ENCODE data around the gene PFKP.

The PFKP gene

DNA sequence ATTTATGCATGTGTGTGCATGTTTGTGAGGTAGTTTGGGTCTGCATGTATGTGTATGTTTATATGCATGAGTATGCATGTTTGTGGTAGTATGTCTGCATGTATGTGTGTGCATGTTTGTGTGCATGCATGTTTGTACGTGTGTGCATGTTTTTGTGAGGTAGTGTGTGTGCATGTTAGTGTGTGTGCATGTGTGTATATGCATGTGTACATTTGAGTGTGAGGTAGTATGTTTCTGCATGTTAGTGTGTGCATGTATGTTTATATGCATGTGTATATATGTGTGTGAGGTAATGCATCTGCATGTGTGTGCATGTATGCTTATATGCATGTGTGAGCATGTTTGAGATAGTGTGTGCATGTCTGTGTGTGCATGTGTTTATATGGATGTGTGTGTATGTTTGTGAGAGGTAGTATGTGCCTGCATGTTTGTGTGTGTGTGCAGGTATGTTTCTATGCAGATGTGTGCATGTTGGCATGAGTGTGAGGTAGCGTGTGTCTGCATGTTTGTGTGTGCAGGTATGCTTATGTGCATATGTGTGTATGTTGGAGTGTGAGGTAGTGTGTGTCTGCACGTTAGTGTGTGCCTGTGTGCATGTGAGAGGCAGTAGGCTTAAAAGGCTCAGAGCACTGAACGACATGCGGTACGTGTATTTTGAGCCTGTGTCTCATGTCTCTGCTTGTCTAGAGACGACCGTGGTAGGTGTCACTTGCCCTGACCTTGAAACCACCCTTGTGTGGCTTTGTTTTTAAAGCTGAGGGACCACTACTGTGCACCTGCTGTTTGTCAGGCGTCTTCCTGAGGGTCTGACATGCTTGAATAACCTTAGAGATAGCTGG lies 43.7 kb downstream of the PFKP start:
- no peaks in the 10 kb centered on the region for H4K20me1 ChIP-seq (ENCODE audit: insufficient read depth, low read length, poor library complexity, severe bottlenecking)

DNA sequence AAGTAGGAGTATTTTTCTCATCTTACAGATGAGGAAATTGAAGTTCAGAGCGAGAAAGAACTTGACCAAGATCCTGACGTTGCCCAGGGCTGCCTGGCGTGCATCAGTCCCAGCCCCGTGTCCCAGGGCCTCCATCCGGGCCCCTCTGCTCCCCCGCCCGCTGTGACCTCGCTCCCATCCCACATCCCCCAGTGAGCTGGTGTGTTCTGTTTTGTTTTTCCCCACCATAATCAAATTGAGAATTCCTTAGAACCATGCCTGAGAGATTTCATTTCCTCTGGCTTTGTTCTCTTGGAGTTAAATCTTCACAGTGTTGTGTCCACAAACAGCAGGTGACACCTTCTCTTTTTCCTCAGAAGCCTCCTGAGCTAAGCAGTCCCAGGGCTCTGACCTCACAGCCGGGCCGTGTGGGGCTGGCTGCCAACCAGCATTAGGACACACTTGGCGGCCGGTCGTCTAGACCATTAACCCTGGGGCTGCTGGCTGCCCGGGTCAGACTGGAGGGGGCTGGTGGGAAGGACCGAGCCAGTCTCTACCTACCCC lies 44.3 kb downstream of the PFKP start:
- no peaks in the 10 kb centered on the region for H3K27me3 ChIP-seq (ENCODE audit: insufficient read depth, low read length, poor library complexity, severe bottlenecking)

More for the DNA sequence above, 43.7 kb downstream of the PFKP start:
- H3K4me2 ChIP-seq (ENCODE audit: low read depth, low read length, poor library complexity, severe bottlenecking): no peak overlapping the region
- H3F3A ChIP-seq (ENCODE audit: low read depth): no peaks in the 10 kb centered on the region
- no peak overlapping the region for H3K9ac ChIP-seq (ENCODE audit: low read depth, low read length, poor library complexity, severe bottlenecking)
- H3K36me3 ChIP-seq (ENCODE audit: insufficient read depth, low read length): peaks cover 87% of the 10 kb centered on the region
- no peaks in the 10 kb centered on the region for H3K79me2 ChIP-seq (ENCODE audit: insufficient read depth, low read length)
- no peaks in the 10 kb centered on the region for H3K4me1 ChIP-seq (ENCODE audit: insufficient read depth, low read length, poor library complexity, severe bottlenecking)
- H3K9me3 ChIP-seq (ENCODE audit: insufficient read depth, low read depth, low read length): no peaks in the 10 kb centered on the region
- no peak for TF ChIP-seq EZH2phosphoT487 (IDR thresholded peaks at IDR 0.05; ENCODE audit: borderline replicate concordance)
- TF ChIP-seq, protein P1, sequence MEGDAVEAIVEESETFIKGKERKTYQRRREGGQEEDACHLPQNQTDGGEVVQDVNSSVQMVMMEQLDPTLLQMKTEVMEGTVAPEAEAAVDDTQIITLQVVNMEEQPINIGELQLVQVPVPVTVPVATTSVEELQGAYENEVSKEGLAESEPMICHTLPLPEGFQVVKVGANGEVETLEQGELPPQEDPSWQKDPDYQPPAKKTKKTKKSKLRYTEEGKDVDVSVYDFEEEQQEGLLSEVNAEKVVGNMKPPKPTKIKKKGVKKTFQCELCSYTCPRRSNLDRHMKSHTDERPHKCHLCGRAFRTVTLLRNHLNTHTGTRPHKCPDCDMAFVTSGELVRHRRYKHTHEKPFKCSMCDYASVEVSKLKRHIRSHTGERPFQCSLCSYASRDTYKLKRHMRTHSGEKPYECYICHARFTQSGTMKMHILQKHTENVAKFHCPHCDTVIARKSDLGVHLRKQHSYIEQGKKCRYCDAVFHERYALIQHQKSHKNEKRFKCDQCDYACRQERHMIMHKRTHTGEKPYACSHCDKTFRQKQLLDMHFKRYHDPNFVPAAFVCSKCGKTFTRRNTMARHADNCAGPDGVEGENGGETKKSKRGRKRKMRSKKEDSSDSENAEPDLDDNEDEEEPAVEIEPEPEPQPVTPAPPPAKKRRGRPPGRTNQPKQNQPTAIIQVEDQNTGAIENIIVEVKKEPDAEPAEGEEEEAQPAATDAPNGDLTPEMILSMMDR (conservative IDR thresholded peaks at IDR 0.05; ENCODE audit: low read length): no peak
- no peak overlapping the region for H3K4me3 ChIP-seq (ENCODE audit: low read length, poor library complexity, severe bottlenecking)
- no peaks in the 10 kb centered on the region for H3K27me3 ChIP-seq (ENCODE audit: insufficient read depth, low read length, poor library complexity, severe bottlenecking)
- H3K9me2 ChIP-seq (replicated peaks; ENCODE audit: low read depth, low read length): no peaks in the 10 kb centered on the region
- H2AFZ ChIP-seq (ENCODE audit: low read length): no peak overlapping the region

DNA sequence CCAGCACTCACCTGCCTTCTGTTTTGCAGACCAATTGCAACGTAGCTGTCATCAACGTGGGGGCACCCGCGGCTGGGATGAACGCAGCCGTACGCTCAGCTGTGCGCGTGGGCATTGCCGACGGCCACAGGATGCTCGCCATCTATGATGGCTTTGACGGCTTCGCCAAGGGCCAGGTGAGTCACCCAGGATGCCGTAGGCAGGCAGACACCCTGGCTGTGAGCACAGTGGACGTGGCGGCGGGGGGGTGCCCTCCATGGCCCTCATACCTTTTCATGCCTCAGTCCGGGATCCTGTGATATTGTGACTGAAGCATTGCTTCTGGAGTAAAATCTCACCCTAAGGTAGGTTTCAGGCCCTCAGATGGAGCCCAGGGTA lies 46.0 kb downstream of the PFKP start:
- Histone ChIP-seq H2AFZ (ENCODE audit: low read length) (no peak overlapping the region), H3K27me3 (ENCODE audit: insufficient read depth, low read length, poor library complexity, severe bottlenecking) (no peaks in the 10 kb centered on the region), H3K9ac (ENCODE audit: low read depth, low read length, poor library complexity, severe bottlenecking) (no peak overlapping the region), H3K9me3 (ENCODE audit: insufficient read depth, low read depth, low read length) (no peaks in the 10 kb centered on the region), H3K9me2 (replicated peaks; ENCODE audit: low read depth, low read length) (no peaks in the 10 kb centered on the region), H3K4me2 (ENCODE audit: low read depth, low read length, poor library complexity, severe bottlenecking) (no peak overlapping the region), H3F3A (ENCODE audit: low read depth) (no peaks in the 10 kb centered on the region), H3K4me3 (ENCODE audit: low read length, poor library complexity, severe bottlenecking) (no peak overlapping the region), H3K4me1 (ENCODE audit: insufficient read depth, low read length, poor library complexity, severe bottlenecking) (no peaks in the 10 kb centered on the region), H4K20me1 (ENCODE audit: insufficient read depth, low read length, poor library complexity, severe bottlenecking) (no peaks in the 10 kb centered on the region), H3K36me3 (ENCODE audit: insufficient read depth, low read length) (peaks cover 91% of the 10 kb centered on the region), H3K79me2 (ENCODE audit: insufficient read depth, low read length) (no peaks in the 10 kb centered on the region)
- TF ChIP-seq, protein P1 (conservative IDR thresholded peaks at IDR 0.05; ENCODE audit: low read length): no peak

More for the DNA sequence above, 44.3 kb downstream of the PFKP start:
- no peaks in the 10 kb centered on the region for H3K79me2 ChIP-seq (ENCODE audit: insufficient read depth, low read length)
- H4K20me1 ChIP-seq (ENCODE audit: insufficient read depth, low read length, poor library complexity, severe bottlenecking): no peaks in the 10 kb centered on the region
- H3K36me3 ChIP-seq (ENCODE audit: insufficient read depth, low read length): peaks cover 94% of the 10 kb centered on the region
- no peaks in the 10 kb centered on the region for H3F3A ChIP-seq (ENCODE audit: low read depth)
- TF ChIP-seq EZH2phosphoT487 (IDR thresholded peaks at IDR 0.05; ENCODE audit: borderline replicate concordance): no peak
- TF ChIP-seq, protein P1 (conservative IDR thresholded peaks at IDR 0.05; ENCODE audit: low read length): no peak
- H3K4me3 ChIP-seq (ENCODE audit: low read length, poor library complexity, severe bottlenecking): no peak overlapping the region
- H3K9me2 ChIP-seq (replicated peaks; ENCODE audit: low read depth, low read length): no peaks in the 10 kb centered on the region
- no peak overlapping the region for H3K9ac ChIP-seq (ENCODE audit: low read depth, low read length, poor library complexity, severe bottlenecking)
- no peaks in the 10 kb centered on the region for H3K4me1 ChIP-seq (ENCODE audit: insufficient read depth, low read length, poor library complexity, severe bottlenecking)
- H2AFZ ChIP-seq (ENCODE audit: low read length): no peak overlapping the region
- H3K9me3 ChIP-seq (ENCODE audit: insufficient read depth, low read depth, low read length): no peaks in the 10 kb centered on the region
- no peak overlapping the region for H3K4me2 ChIP-seq (ENCODE audit: low read depth, low read length, poor library complexity, severe bottlenecking)
